Measurements from ENCODE around the gene GTPBP8.

Gene GTPBP8

DNA sequence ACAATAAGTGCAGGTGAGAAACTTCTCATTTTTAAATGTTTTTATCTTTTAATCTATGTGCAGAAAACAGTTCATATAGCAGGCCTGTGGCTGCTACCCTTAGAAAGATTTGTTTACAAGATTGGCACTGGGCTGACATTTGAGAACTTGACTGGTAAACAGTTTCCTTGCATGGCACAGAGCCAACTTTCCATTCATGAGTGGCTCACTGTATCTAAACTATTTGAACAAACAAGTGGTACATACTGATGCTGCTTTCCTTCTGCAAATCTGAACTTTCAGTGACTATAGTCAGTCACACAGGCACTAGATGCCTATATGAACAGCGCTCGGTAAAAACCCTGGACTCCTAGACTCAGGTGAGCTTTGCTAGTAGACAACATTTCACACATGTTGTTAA, 6.3 kb upstream of the GTPBP8 start:
- no peak for DNase-seq (ENCODE audit: low spot score)
- TF ChIP-seq, protein P1, sequence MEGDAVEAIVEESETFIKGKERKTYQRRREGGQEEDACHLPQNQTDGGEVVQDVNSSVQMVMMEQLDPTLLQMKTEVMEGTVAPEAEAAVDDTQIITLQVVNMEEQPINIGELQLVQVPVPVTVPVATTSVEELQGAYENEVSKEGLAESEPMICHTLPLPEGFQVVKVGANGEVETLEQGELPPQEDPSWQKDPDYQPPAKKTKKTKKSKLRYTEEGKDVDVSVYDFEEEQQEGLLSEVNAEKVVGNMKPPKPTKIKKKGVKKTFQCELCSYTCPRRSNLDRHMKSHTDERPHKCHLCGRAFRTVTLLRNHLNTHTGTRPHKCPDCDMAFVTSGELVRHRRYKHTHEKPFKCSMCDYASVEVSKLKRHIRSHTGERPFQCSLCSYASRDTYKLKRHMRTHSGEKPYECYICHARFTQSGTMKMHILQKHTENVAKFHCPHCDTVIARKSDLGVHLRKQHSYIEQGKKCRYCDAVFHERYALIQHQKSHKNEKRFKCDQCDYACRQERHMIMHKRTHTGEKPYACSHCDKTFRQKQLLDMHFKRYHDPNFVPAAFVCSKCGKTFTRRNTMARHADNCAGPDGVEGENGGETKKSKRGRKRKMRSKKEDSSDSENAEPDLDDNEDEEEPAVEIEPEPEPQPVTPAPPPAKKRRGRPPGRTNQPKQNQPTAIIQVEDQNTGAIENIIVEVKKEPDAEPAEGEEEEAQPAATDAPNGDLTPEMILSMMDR (IDR thresholded peaks at IDR 0.05; ENCODE audit: borderline replicate concordance, control extremely low read depth, extremely low read depth, insufficient read depth, missing control alignments): no peak
- in situ Hi-C loops (cut with MboI; ENCODE audit: low sequenced_read_pairs, unreplicated experiment): loop anchor here (25.0 kb wide), 2 partner anchors 672 to 847 kb away; partner anchors contain the start of gene GCSAM

GRCh38 chr3:112987710-112988334, 3.0 kb upstream of the GTPBP8 start:
- in situ Hi-C loops (cut with MboI; ENCODE audit: low sequenced_read_pairs, unreplicated experiment): loop anchor here (25.0 kb wide), 2 partner anchors 676 to 851 kb away; partner anchors contain the start of gene GCSAM
- no peak for DNase-seq (ENCODE audit: low spot score)

GRCh38 chr3:112995800-112996199, 5.0 kb downstream of the GTPBP8 start:
- TF ChIP-seq, protein P1 (IDR thresholded peaks at IDR 0.05; ENCODE audit: borderline replicate concordance, control extremely low read depth, extremely low read depth, insufficient read depth, missing control alignments): no peak
- in situ Hi-C loops (cut with MboI; ENCODE audit: low sequenced_read_pairs, unreplicated experiment): loop anchor here (25.0 kb wide), 2 partner anchors 683 to 858 kb away; partner anchors contain the start of gene GCSAM
- no peak for DNase-seq (ENCODE audit: low spot score)

More at GRCh38 chr3:112987710-112988334, 3.0 kb upstream of the GTPBP8 start:
- TF ChIP-seq, protein P1 (IDR thresholded peaks at IDR 0.05; ENCODE audit: borderline replicate concordance, control extremely low read depth, extremely low read depth, insufficient read depth, missing control alignments): no peak

GRCh38 chr3:113000691-113001090, 9.9 kb downstream of the GTPBP8 start:
- in situ Hi-C loops (cut with MboI; ENCODE audit: low sequenced_read_pairs, unreplicated experiment): no loop called here

DNA sequence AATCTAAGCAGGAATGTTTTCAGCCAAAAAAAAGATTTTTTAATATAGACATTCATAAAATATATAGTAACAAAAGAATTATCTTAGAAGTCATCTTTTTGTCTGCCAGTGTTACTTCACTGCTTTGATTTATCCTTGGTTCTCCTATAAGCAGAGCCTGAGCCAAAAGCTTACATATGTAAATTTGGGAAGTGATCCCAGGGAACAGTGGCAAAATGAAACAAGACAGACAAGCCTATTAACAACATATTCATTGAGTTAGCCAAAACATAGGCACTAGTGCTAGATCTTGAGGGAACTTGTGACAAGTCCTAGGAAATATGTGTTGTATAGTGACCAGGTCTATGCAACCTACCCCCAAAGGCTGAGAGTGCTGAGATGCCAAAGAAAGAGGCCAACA, 11.3 kb downstream of the GTPBP8 start:
- no peak for DNase-seq (ENCODE audit: low spot score)
- in situ Hi-C loops (cut with MboI; ENCODE audit: low sequenced_read_pairs, unreplicated experiment): no loop called here
- TF ChIP-seq, protein P1 (IDR thresholded peaks at IDR 0.05; ENCODE audit: borderline replicate concordance, control extremely low read depth, extremely low read depth, insufficient read depth, missing control alignments): no peak

More at GRCh38 chr3:113000691-113001090, 9.9 kb downstream of the GTPBP8 start:
- DNase-seq (ENCODE audit: low spot score): no peak
- TF ChIP-seq, protein P1 (IDR thresholded peaks at IDR 0.05; ENCODE audit: borderline replicate concordance, control extremely low read depth, extremely low read depth, insufficient read depth, missing control alignments): no peak

- TF ChIP-seq, protein P1 (IDR thresholded peaks at IDR 0.05; ENCODE audit: borderline replicate concordance, control extremely low read depth, extremely low read depth, insufficient read depth, missing control alignments): no peak
- in situ Hi-C loops (cut with MboI; ENCODE audit: low sequenced_read_pairs, unreplicated experiment): no loop called here
- no peak for DNase-seq (ENCODE audit: low spot score)
Measured at GRCh38 chr3:113002679-113003078, 11.9 kb downstream of the GTPBP8 start.
